Erythroblast (primary cell): ENCODE data around the gene LRP3.

Experiments
- GATA1 ChIP-seq: IDR thresholded peaks from 2 replicates; pipeline ENCODE4 v1.6.1; 2011; ENCODE audit warnings: low read depth, mild to moderate bottlenecking, control low read depth, low read length, moderate library complexity
- POLR2A ChIP-seq: IDR thresholded peaks from 2 replicates; pipeline ENCODE4 v1.6.1; 2011; ENCODE audit warnings: mild to moderate bottlenecking, low read length

- TF ChIP-seq POLR2A (no peak), GATA1 (no peak)
Measured at GRCh38 chr19:33212436-33213172, 18.5 kb downstream of the LRP3 start.
